Measurements from ENCODE around the gene SND1. TPM values are rescaled to one million over a fixed set of nuclear protein-coding genes. Genes with fewer than 3 reads are reported as not detected.

SND1 gene
- total and polyA plus RNA-seq, 2 donors from 2014 or later: 83.0 to 154 TPM

GRCh38 chr7:128003167-128003566, 351.2 kb downstream of the SND1 start:
- no peak overlapping the region for H3K4me3 ChIP-seq (ENCODE audit: low read length in 3 of 3)
- peaks cover 0 to 51% (median 22%) of the 10 kb centered on the region in 3 donors for H3K4me1 ChIP-seq (ENCODE audit: control insufficient read depth in 2 of 3, insufficient read depth in 2 of 3, low read depth in 1 of 3, low read length in 3 of 3)
- intact Hi-C loops (cut with DNase I): no loop called here
- no peak overlapping the region for H3K27ac ChIP-seq (ENCODE audit: low read depth in 2 of 2, low read length in 2 of 2)
- DNase-seq: no peak
- TF ChIP-seq CTCF (IDR thresholded peaks at IDR 0.05; ENCODE audit: borderline replicate concordance, extremely low read depth, insufficient read depth): no peak
- no peaks in the 10 kb centered on the region for H3K9me3 ChIP-seq (ENCODE audit: control insufficient read depth in 2 of 3, insufficient read depth in 1 of 3, low read length in 3 of 3)
- H3K36me3 ChIP-seq (ENCODE audit: control insufficient read depth in 2 of 3, insufficient read depth in 3 of 3, low read length in 3 of 3): no peaks in the 10 kb centered on the region
- no peak for FAIRE-seq
- H3K27me3 ChIP-seq (ENCODE audit: control insufficient read depth, insufficient read depth, low read length): no peaks in the 10 kb centered on the region
- H3K9ac ChIP-seq (ENCODE audit: low read length in 3 of 3): no peak overlapping the region

GRCh38 chr7:128003787-128004186, 351.8 kb downstream of the SND1 start:
- Histone ChIP-seq H3K4me3 (ENCODE audit: low read length in 3 of 3) (no peak overlapping the region), H3K27me3 (ENCODE audit: control insufficient read depth, insufficient read depth, low read length) (no peaks in the 10 kb centered on the region), H3K9me3 (ENCODE audit: control insufficient read depth in 2 of 3, insufficient read depth in 1 of 3, low read length in 3 of 3) (no peaks in the 10 kb centered on the region), H3K27ac (ENCODE audit: low read depth in 2 of 2, low read length in 2 of 2) (no peak overlapping the region), H3K36me3 (ENCODE audit: control insufficient read depth in 2 of 3, insufficient read depth in 3 of 3, low read length in 3 of 3) (no peaks in the 10 kb centered on the region), H3K4me1 (ENCODE audit: control insufficient read depth in 2 of 3, insufficient read depth in 2 of 3, low read depth in 1 of 3, low read length in 3 of 3) (peaks cover 0 to 52% (median 22%) of the 10 kb centered on the region in 3 donors), H3K9ac (ENCODE audit: low read length in 3 of 3) (no peak overlapping the region)
- no peak for FAIRE-seq
- DNase-seq: no peak
- no peak for TF ChIP-seq CTCF (IDR thresholded peaks at IDR 0.05; ENCODE audit: borderline replicate concordance, extremely low read depth, insufficient read depth)
- intact Hi-C loops (cut with DNase I): no loop called here

- no peak for TF ChIP-seq CTCF (IDR thresholded peaks at IDR 0.05; ENCODE audit: borderline replicate concordance, extremely low read depth, insufficient read depth)
- FAIRE-seq (no peak), DNase-seq (no peak)
- H3K9ac ChIP-seq (ENCODE audit: low read length in 3 of 3): no peak overlapping the region
- no peaks in the 10 kb centered on the region for H3K9me3 ChIP-seq (ENCODE audit: control insufficient read depth in 2 of 3, insufficient read depth in 1 of 3, low read length in 3 of 3)
- H3K4me3 ChIP-seq (ENCODE audit: low read length in 3 of 3): no peak overlapping the region
- H3K27ac ChIP-seq (ENCODE audit: low read depth in 2 of 2, low read length in 2 of 2): no peak overlapping the region
- intact Hi-C loops (cut with DNase I): no loop called here
- H3K27me3 ChIP-seq (ENCODE audit: control insufficient read depth, insufficient read depth, low read length): no peaks in the 10 kb centered on the region
- H3K36me3 ChIP-seq (ENCODE audit: control insufficient read depth in 2 of 3, insufficient read depth in 3 of 3, low read length in 3 of 3): no peaks in the 10 kb centered on the region
- peaks cover 0 to 49% (median 19%) of the 10 kb centered on the region in 3 donors for H3K4me1 ChIP-seq (ENCODE audit: control insufficient read depth in 2 of 3, insufficient read depth in 2 of 3, low read depth in 1 of 3, low read length in 3 of 3)
These were observed 352.6 kb downstream of the SND1 start for GRCh38 chr7:128004623-128005022.

GRCh38 chr7:128005117-128005516, 353.1 kb downstream of the SND1 start:
- no peak for TF ChIP-seq CTCF (IDR thresholded peaks at IDR 0.05; ENCODE audit: borderline replicate concordance, extremely low read depth, insufficient read depth)
- Histone ChIP-seq H3K27me3 (ENCODE audit: control insufficient read depth, insufficient read depth, low read length) (no peaks in the 10 kb centered on the region), H3K4me3 (ENCODE audit: low read length in 3 of 3) (no peak overlapping the region), H3K4me1 (ENCODE audit: control insufficient read depth in 2 of 3, insufficient read depth in 2 of 3, low read depth in 1 of 3, low read length in 3 of 3) (peaks cover 0 to 51% (median 17%) of the 10 kb centered on the region in 3 donors), H3K27ac (ENCODE audit: low read depth in 2 of 2, low read length in 2 of 2) (peak overlapping the region in 1 of 2 donors; percentile 8), H3K9me3 (ENCODE audit: control insufficient read depth in 2 of 3, insufficient read depth in 1 of 3, low read length in 3 of 3) (no peaks in the 10 kb centered on the region), H3K9ac (ENCODE audit: low read length in 3 of 3) (no peak overlapping the region), H3K36me3 (ENCODE audit: control insufficient read depth in 2 of 3, insufficient read depth in 3 of 3, low read length in 3 of 3) (no peaks in the 10 kb centered on the region)
- intact Hi-C loops (cut with DNase I): no loop called here
- DNase-seq (peak in 1 of 5 donors; percentile 50), FAIRE-seq (no peak)

Data from kidney (tissue), 14 donors.